Gastrocnemius medialis (tissue), 4 donors: ENCODE results near the gene CDH23. TPM values are rescaled to one million over a fixed set of nuclear protein-coding genes. Genes with fewer than 3 reads are reported as not detected.

Experiments
- ATAC-seq, 2 donors: fragments of 150-250 bp; one replicate each; pipeline ENCODE4 v1.9.1; 2016
- DNase-seq, 2 donors: peaks; one replicate each; pipeline ENCODE4 v3.0.0-alpha.2; 2019
- H3K27ac ChIP-seq, 4 donors: fragments of 200-600 bp; sonication (generic); 1 replicate in 1 of 4; 2 replicates in 3 of 4; pipeline ENCODE4 v1.5.1; 2016 to 2018; ENCODE audit warnings: mild to moderate bottlenecking in 2 of 4, moderate library complexity in 1 of 4
- H3K27me3 ChIP-seq, 3 donors: fragments of 200-600 bp; sonication (generic) in 2 of 3; 1 replicate in 1 of 3; 2 replicates in 2 of 3; pipeline versions ENCODE4 v1.5.1 to v1.6.0; 2016 to 2019; ENCODE audit warnings: mild to moderate bottlenecking in 1 of 3, moderate library complexity in 1 of 3
- H3K36me3 ChIP-seq, 2 donors: fragments of 200-600 bp; sonication (generic) in 1 of 2; one replicate each; pipeline ENCODE4 v1.5.1; 2017 to 2018
- H3K4me1 ChIP-seq, 2 donors: fragments of 200-600 bp; sonication (generic) in 1 of 2; one replicate each; pipeline ENCODE4 v1.5.1; 2016 to 2017; ENCODE audit warnings: mild to moderate bottlenecking in 2 of 2
- H3K4me3 ChIP-seq, 4 donors: fragments of 200-600 bp; sonication (generic) in 3 of 4; 1 replicate in 1 of 4; 2 replicates in 3 of 4; pipeline ENCODE4 v1.5.1; 2016 to 2019; ENCODE audit warnings: mild to moderate bottlenecking in 2 of 4
- H3K9me3 ChIP-seq, 3 donors: fragments of 200-600 bp; sonication (generic) in 2 of 3; 1 replicate in 1 of 3; 2 replicates in 2 of 3; pipeline ENCODE4 v1.5.1; 2016 to 2019
- CTCF ChIP-seq, 5 experiments: fragments of 450-650 bp in 3 of 5; fragments of 200-600 bp in 2 of 5; sonication (generic) in 2 of 5; IDR thresholded peaks in 4 of 5; conservative IDR thresholded peaks in 1 of 5; 1 replicate in 4 of 5; 2 replicates in 1 of 5; pipeline ENCODE4 v1.5.1; 2016 to 2019; ENCODE audit warnings: antibody characterized with exemption in 5 of 5, mild to moderate bottlenecking in 3 of 5, moderate library complexity in 3 of 5
- POLR2A ChIP-seq, 2 donors: fragments of 450-650 bp; IDR thresholded peaks; one replicate each; pipeline ENCODE4 v1.6.1; 2017; ENCODE audit warnings: antibody characterized with exemption in 2 of 2, mild to moderate bottlenecking in 2 of 2, moderate library complexity in 2 of 2
- in situ Hi-C, 4 donors: fragments of 200-750 bp; cut with MboI; loops; one replicate each; pipeline versions ENCODE4 v1.15.0 to v1.8.0; 2017; ENCODE audit warnings: low sequenced_read_pairs in 4 of 4
- intact Hi-C: fragments of 100-400 bp; cut with DNase I; formaldehyde crosslinking; loops from one replicate; pipeline ENCODE4 v1.15.1; 2023; ENCODE audit warnings: low total_unique reads
- total RNA-seq, 4 donors: library from RNA; depleted of rRNA; stranded (reverse); fragments of >200 nt; gene quantifications; one replicate each; pipeline versions ENCODE4 v1.1.0 to v1.2.3, GENCODE V29; 2016

Gene CDH23
- total RNA-seq, 4 donors from 2014 or later, result 0.53 to 1.8 (median 1.2) TPM

GRCh38 chr10:71683301-71683700, 286.6 kb downstream of the CDH23 start:
- Histone ChIP-seq H3K4me1 (peaks cover 0 to 19% of the 10 kb centered on the region in 2 donors), H3K4me3 (no peak overlapping the region), H3K27me3 (no peaks in the 10 kb centered on the region), H3K27ac (peak overlapping the region in 1 of 4 donors; percentile 31), H3K36me3 (no peaks in the 10 kb centered on the region), H3K9me3 (no peaks in the 10 kb centered on the region)
- in situ Hi-C loops, result no loop called here
- DNase-seq, result no peak
- no peak for ATAC-seq
- intact Hi-C loops, result no loop called here
- TF ChIP-seq CTCF (IDR thresholded peaks at IDR 0.05 in 4 of 5, conservative IDR thresholded peaks at IDR 0.05 in 1 of 5) (no peak), POLR2A (IDR thresholded peaks at IDR 0.05) (no peak)

- Histone ChIP-seq H3K36me3 (no peaks in the 10 kb centered on the region), H3K9me3 (no peaks in the 10 kb centered on the region), H3K27ac (no peak overlapping the region), H3K4me1 (peaks cover 0 to 16% of the 10 kb centered on the region in 2 donors), H3K4me3 (no peak overlapping the region), H3K27me3 (no peaks in the 10 kb centered on the region)
- intact Hi-C loops (no loop called here), in situ Hi-C loops (no loop called here)
- no peak for ATAC-seq
- DNase-seq, result no peak
- TF ChIP-seq CTCF (IDR thresholded peaks at IDR 0.05 in 4 of 5, conservative IDR thresholded peaks at IDR 0.05 in 1 of 5), result no peak
- TF ChIP-seq POLR2A (IDR thresholded peaks at IDR 0.05), result no peak
These were observed 287.8 kb downstream of the CDH23 start for GRCh38 chr10:71684356-71685173.

DNA sequence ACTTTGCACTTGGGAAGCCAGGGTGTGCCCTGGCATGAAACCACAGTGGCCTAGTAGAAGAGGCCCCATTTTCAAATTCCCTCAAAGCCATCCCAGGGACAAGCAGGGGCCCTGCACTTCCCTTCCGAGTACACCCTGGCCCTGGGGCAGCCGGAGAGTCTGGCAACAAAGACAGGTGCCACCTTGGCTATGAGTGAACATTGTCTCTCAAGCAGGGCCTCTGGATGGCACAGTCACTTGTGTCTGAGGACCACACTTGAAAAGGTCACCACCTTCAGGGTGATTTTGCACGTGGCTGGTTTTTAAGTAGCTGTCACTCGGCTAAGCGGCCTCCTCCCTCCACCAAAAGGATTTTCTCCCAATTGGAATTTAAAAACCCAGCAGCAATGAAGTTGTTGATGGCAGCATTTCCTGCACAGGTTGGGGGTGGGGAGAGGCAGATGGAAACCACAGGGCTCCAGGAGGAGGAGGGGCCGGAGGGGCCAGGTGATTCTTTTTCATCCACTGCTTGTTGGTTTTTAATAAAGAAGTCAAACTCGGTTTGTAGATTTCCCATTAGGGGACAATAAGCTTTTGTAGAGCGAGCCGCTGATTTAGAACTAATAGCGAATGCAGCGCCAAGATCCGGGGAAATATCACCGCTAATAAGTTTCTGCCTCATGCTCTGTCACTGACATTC, 289.0 kb downstream of the CDH23 start:
- DNase-seq (no peak), ATAC-seq (no peak)
- no peak overlapping the region for H3K4me3 ChIP-seq
- H3K4me1 ChIP-seq, result peaks cover 0 to 8% of the 10 kb centered on the region in 2 donors
- no peak overlapping the region for H3K27ac ChIP-seq
- H3K36me3 ChIP-seq, result no peaks in the 10 kb centered on the region
- in situ Hi-C loops, result no loop called here
- H3K27me3 ChIP-seq, result no peaks in the 10 kb centered on the region
- no peaks in the 10 kb centered on the region for H3K9me3 ChIP-seq
- TF ChIP-seq CTCF (IDR thresholded peaks at IDR 0.05 in 4 of 5, conservative IDR thresholded peaks at IDR 0.05 in 1 of 5) (no peak), POLR2A (IDR thresholded peaks at IDR 0.05) (no peak)
- intact Hi-C loops, result no loop called here

- TF ChIP-seq CTCF (IDR thresholded peaks at IDR 0.05 in 4 of 5, conservative IDR thresholded peaks at IDR 0.05 in 1 of 5), result no peak
- no peak for TF ChIP-seq POLR2A (IDR thresholded peaks at IDR 0.05)
- intact Hi-C loops, result no loop called here
- H3K27ac ChIP-seq, result no peak overlapping the region
- H3K36me3 ChIP-seq, result no peaks in the 10 kb centered on the region
- in situ Hi-C loops, result no loop called here
- peaks cover 0 to 8% of the 10 kb centered on the region in 2 donors for H3K4me1 ChIP-seq
- H3K4me3 ChIP-seq, result no peak overlapping the region
- H3K27me3 ChIP-seq, result no peaks in the 10 kb centered on the region
- DNase-seq, result no peak
- no peak for ATAC-seq
- no peaks in the 10 kb centered on the region for H3K9me3 ChIP-seq
These were observed 290.4 kb downstream of the CDH23 start for GRCh38 chr10:71687077-71687476.
